ENCODE measurements around the gene UBP1.
A peak's percentile ranks its signal among the peaks of the same experiment; 100 is the strongest.
"Not testable (repeated sequence)": the region's sequence is repeated elsewhere in the genome, so short reads cannot be mapped to it uniquely, and the experiment has no call there.

The UBP1 gene

DNA sequence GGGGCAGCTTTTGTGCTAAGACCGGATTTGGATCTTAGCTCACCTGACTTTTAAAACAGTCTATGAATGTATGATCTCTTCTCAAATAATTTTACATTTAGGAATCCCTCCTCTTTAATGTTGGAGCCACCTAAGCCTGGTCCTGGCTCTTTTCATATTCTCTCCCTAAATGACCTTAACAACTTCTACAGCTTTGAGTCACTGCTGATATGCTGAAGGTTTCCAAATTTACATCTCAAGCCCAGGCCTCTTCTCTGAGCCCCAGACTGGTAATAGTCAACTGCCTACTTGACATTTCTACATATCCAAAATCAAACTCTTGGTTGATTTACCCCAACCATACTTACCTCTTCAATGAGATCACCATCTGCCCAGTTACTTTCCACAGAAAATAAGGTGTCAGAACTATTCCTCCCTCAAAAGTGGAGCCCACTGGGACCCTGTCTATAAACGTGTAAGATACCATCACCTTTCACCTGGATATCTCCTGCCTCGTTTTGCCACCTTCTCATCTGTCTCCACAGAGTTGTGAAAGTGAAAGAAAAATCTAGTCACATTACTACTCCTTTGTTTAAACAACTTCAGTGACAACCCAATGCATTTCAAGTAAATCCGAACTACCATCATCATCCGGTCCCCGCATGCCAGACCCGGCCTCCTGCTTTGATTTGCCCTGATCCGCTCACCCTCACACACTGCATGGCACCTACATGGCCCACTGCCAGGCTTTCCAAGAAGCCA, 48.8 kb downstream of the UBP1 start:
- DNase-seq = no peak

DNA sequence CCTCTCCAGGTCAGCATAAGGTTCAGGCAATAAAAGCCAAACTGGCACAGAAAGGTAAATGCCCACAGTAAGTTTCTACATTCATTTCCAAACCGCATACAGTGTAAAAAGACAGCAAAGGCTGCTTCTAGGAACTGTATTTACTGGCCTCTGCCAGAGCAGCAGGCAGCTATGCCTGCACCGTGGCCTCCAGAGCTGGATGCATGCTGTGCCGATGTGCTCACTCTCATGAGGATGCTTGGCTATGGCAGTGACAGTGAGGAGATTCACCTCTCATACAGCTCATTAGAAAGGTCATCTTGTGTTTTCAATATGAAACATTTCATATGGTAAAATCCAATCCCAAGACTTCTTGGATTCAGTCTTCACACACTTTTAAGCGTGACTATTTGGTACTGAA, 50.3 kb downstream of the UBP1 start:
- no peak for DNase-seq

DNA sequence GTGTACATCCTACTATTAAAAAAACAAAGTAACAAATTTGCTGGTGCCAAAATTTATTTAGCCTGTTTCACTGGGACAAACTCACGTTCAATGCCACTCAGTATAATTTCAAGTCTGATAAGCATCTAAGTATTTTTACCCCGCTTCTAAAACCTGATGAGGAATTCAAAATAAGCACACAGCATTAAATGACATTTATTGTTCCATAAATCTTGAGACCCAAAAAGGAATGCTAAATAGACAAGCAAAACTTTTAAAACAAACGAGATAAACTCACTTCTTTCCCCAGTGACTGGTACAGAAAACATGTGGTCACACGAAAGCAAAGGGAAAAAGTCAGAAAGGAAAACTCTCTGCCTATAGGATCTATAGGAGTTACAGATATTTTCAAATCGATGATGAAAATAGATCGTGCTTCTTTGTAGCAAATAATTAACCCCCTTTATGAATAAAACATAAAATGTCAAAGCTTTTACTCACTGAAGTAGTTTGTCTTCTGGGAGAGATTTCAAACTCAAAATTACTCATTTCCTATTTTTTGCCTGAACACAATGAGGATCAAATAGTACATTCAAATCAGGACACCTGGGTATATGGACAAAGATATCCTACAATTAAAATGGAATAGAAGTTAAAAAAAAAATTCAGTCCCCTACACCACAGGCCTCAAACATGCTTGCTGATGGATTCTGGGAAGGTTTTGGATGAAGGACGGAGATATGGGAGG, 51.7 kb downstream of the UBP1 start:
- DNase-seq = no peak

DNA sequence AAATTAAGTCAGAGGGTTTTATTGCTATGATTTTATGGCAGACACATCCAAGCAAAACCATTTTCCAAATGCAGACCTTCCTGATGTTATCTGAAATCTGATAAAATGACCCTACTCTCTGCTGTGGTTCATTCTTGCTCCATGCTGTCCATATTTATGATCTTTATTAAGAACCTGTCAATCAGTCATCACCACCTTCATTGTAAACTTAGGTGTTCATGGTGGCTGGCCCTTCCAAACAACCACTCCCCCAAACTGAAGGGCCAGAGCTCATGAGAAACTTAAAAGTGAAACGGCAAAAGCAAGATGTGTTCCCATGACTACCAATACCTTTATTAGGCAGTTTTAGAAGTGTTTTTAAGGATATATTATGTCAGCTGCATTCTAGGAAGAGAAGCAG, 53.6 kb downstream of the UBP1 start:
- no peak for DNase-seq

DNA sequence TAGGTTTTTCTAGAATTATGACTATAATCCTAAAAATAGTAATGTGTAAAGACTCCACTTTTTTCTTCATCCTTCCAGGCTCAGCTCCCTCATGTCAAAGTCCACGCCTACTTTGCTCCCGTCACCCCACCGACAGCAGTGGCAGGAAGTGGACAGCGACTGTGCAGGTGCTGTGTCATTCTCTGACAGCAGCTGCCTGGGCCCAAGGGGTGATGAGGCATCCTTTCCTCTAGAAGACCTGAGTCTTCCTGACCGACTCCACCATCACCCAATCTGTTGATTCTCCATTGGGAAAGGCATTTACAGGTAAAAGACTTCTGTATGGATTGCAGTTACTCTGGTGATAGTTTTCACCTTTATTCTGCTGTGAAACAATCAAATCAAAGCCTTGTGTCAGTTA, 54.8 kb downstream of the UBP1 start:
- no peak for DNase-seq

DNA sequence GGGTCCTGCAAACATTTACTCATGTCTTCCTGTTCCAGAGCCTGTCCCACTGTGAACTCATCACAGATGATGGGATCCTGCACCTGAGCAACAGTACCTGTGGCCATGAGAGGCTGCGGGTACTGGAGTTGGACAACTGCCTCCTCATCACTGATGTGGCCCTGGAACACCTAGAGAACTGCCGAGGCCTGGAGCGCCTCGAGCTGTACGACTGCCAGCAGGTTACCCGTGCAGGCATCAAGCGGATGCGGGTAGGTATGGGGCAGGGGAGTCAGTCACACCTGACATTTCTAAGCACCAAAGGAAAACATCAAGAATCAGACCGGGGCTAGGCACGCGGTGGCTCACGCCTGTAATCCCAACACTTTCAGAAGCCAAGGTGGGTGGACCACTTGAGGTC, 56.3 kb downstream of the UBP1 start:
- DNase-seq = no peak

DNA sequence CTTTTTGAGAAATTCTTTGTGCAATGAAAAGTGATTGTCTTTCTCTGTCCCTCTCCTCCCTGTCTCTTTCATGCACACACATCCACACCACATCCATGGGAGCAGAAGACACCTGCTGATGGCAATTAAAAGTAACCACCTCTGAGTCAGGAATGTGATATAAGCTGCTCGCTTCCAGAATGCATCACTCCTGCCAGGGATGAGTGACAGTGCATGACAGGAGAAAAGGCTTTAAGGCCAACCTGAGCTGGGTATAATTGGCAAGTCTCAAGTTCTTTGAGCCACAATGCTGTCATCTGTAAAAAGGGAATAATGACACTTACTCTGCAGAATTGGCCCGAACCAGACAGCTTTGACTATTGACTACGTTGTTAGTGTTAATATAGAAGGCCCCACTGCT, 59.6 kb downstream of the UBP1 start:
- DNase-seq = no peak

DNA sequence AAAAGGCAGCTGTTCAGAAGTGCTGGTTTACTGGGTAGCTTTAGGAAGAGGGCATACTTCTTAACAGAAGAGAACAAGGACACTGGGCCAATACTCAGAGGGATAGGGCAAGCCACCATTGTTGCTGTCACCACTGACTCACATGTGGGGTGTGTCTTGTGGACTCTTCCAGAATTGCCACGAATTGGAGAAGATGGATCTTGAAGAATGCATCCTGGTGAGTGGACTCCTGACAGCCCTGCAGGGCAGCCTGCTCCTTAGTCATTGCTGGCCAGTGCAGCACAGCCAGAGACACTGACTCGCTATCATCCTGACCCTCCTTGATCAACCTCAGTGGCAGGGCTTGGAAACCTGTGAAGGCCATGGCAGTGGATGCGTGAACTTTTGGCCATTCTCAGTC, 62.3 kb downstream of the UBP1 start:
- no peak for DNase-seq

DNA sequence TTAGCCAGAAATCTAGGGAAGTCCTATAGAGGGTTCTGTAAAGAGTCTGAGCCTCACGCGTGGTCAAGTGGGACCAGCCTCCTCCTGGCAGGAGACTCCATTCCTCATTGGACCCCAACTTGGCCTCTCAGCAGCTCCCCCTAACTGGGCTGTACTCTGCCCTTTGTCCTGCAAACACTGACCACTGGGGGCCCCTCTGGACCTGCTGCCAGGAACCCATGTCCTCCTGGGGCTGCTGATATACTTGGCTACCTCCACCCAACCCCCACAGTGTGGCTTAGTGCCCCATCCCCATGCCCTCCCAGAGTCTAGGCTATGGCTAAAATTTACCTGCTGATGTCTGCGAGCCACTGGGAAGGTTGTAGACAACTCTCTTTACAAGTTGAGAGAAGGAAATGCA, 62.7 kb downstream of the UBP1 start:
- no peak for DNase-seq

DNA sequence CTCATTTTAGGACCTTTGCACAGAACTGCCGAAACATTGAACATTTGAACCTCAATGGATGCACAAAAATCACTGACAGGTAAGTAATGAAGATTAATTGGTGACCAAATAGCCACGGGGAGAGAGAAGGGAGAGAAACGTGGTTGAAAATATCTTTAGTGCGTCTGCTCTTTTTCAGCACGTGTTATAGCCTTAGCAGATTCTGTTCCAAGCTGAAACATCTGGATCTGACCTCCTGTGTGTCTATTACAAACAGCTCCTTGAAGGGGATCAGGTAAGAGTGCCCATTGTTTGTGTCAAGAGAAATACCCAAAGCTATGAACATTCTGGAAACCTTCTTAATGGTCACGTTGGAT, 67.1 kb downstream of the UBP1 start:
- DNase-seq = no peak

DNA sequence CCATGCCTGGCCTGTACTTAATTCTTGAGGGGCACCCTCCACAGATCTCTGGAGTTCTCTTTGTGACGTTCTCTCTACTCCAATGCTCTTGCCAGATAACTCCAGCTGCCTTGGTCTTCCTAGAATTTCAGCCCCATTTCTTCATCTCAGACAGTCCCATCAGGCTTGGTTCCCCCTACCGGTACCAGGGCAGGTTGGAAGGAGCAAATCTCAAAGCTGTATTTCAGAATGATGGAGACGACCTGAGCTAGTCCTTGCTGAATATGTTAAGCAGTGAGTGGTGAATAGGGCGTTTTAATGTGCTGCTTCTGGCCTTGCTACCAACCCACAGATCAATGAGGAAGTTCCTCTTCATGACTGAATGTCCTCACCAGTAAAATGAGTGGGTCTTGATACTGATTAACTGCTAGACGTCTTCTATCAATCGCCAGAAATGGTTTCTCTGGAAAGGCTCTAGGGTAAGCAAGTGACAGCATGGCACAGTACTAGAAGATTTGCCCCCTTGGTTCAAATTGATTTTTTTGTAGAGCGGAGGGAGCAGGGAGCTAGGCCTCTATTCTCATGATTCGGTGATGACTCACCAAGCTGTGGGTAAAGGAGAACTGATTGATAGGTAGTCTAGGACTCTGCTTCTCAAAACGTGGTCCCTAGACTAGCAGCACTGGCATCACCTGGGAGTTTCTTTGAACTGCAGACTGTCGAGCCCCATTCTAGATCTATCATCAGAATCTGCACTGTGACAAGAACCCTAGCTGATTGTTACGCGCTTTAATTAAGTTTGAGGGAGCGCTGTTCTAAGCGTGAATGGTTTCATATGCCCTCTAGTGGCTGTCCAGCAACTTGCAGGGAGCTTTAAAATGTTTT, 67.8 kb downstream of the UBP1 start:
- DNase-seq = peak in 23 of 56 donors; percentile 7 to 76 (median 22)

DNA sequence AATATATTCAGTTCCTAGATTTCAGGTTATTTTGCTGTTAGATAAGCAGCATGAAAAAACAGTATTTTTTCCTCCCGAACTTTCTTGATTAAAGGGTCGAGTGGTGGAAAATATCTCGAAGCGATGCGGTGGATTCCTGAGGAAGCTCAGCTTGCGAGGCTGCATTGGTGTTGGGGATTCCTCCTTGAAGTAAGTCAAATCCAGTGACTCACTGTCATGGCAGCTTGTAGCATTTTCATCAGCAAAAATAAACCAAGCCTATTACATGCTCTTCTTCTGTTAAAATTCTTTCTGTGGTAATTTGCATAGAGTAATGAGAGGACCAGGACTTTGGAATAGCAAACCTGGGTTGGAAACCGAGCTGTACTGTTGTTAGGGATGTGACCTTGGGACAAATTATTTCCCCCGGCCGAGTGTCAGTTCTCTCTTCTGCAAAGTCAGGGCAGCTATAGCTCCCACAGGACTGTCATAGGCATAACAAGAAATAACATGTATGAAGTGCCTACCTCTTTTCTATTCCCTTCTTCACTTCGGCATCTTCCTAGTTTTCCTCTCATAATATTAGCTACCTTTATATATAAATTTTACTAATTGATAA, 75.6 kb downstream of the UBP1 start:
- no peak for DNase-seq

DNA sequence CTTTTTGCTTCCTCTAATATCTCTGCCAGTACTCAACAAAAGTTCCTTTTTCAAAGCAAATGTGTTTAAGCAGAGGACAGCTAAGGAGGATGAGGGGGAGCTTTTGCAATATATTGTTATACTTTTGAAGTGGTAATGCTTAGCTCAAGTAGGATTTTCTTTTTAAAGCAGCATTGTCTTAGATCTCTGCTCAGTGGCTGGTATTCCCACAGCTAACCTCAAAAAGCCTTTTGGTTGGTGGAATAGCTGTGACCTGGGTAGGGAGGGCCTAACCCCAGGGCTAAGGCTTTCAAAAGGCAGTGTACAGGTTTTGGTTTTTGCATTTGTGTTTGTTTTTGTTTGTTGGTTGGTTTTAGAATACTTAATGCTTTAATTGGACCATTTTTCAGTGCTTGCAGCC, 76.1 kb downstream of the UBP1 start:
- no peak for DNase-seq

DNA sequence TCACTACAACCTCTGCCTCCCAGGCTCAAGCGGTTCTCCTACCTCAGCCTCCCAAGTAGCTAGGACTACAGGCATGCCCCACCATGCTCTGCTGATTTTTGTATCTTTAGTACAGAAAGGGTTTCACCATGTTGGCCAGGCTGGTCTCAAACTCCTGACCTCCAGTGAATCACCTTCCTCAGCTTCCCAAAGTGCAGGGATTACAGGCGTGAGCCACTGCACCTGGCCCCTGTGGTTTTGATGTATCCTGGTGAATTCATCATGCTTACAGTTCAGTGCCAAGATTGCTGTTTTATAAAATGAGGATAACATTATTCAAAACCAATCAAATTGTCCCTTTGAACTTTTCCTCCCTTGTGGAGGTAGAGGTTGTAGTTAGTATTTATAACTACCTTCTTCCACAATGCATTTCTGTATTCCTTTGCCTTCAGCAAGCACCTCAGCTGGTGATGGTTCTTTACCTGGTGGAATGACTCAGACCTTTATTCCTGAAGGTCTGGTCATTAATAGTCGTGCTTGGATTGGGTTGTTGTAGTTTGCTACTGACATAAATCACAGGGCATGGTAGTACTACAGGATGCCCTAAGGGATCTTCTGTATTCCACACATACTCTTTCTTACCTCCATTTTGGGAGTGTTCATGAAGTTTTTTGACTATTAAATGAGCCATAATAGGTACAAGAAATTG, 76.9 kb downstream of the UBP1 start:
- DNase-seq = no peak

DNA sequence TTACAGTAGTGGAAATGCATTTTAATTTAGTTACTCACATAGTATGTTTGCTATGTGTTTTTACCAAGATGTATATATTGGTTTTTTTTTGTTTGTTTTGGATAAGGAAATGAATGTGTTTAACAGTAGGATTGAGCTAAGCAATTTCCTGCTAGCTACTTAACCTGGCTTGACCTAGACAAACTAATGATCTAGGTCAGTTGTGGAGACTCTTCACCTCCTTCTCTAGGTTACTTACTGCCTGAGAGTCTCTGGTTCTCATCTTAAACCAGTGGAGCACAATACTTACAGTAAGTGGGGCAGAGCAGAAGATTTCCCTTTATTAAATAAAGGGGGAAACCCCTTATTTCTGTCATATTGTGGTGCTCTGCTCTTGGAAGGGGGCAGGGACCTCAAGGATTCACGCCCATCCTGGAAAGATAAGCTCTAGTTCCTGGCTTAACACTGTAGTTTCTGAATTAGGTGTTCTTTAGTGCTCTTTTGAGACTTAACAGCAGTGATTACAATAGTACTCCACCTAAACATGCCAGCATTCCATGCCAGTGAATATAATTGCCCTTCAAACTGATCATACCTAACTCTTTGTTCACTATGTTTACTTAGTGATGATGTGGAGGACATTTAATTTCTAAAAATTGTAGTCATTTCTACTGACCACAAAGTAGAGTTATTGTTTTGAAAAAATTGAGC, 79.9 kb downstream of the UBP1 start:
- DNase-seq = no peak

DNA sequence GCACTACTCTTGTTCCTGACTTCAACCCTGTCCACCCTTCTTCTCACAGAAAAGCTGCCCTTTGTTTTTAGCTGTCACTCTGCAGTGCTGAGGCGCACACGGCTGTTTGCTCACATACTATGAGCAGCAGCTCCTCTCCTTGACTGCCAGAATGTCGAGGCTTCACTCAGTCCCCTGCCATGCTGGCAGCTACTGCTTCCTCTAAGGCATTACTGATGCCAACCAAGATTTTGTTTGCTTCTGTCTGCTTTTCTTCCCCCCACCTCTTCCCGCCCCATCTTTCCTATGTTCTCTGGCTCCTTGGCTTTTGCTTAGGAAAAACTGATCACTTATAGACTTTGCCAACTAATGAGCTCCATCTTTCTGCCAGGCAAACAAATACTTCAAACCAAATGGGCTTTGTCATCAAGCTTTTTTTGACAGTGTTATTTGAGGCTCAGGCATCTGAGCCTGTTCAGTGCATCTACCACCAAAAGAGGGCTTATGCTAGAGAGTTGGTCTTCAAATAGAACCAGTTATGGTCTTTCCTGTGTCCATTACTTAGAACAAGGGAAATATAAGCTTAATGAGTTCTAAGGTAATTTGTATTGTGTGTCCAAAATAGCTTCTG, 81.9 kb downstream of the UBP1 start:
- DNase-seq = no peak

DNA sequence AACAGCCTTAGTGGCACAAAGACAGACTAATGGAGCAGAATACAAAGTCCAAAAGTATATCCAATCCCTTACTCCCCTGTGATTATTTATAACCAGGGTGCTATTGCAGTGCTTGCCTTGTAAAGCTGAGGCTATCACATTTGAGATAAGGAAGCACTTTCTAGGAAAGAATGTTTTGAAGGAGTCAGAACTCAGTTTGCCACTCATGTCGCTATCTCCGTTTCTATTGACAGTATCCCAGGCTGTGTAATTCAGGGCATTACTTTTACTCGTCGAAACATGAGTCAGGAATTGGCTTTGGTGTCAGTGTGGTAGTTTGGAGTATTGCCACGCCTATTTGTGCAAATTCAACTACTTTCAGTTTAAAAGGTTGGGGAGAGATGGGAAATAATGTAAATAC, 84.6 kb downstream of the UBP1 start:
- no peak for DNase-seq

DNA sequence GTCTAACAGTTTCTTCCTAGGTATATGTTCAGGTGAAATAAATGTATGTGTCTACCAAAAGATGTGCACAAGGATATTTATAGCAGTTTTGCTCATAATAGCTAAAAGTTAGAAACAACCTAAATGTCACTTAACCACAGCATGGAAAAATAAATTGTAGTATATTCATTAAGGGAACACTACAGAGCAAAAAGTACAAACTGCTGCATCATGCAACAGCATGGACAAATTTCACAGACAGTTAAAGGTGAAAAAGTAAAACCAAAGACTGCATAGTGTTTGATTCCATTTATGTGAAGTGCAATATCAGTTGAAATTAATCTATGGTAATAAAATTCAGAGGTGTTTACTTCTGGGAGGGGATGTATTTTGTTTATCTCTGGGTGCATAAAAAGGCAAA, 100.4 kb downstream of the UBP1 start:
- no peak for DNase-seq

DNA sequence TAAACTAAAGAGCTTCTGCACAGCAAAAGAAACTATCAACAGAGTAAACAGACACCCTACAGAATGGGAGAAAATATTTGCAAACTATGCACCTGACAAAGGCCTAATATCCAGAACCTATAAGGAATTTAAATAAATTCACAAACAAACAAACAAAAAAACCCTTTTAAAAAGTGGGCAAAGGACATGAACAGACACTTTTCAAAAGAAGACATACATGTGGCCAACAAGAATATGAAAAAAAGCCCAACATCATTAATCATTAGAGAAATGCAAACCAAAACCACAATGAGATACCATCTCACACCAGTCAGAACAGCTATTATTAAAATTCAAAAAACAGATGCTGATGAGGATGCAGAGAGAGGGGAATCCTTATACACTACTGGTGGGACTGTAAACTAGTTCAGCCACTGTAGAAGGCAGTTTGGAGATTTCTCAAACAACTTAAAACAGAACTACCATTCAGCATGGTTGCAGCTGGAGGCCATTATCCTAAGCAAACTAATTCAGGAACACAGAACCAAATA, 101.2 kb downstream of the UBP1 start:
- not testable (repeated sequence) for DNase-seq
